Hepatocyte (in vitro differentiated cells): Measurements from ENCODE around the gene ZFR2. TPM values are rescaled to one million over a fixed set of nuclear protein-coding genes. Genes with fewer than 3 reads are reported as not detected.

Source experiments
- DNase-seq: peaks from one replicate; pipeline ENCODE4 v3.0.0-alpha.2; 2016; ENCODE audit warnings: low spot score
- H2AFZ ChIP-seq: fragments of 200-600 bp; sonication (generic); 2 replicates; pipeline ENCODE4 v1.6.0; 2016; ENCODE audit warnings: antibody characterized with exemption, mild to moderate bottlenecking
- H3K27ac ChIP-seq: fragments of 200-600 bp; sonication (generic); 2 replicates; pipeline ENCODE4 v1.5.1; 2016; ENCODE audit warnings: mild to moderate bottlenecking
- H3K27me3 ChIP-seq: fragments of 200-600 bp; sonication (generic); 2 replicates; pipeline ENCODE4 v1.6.1; 2016
- H3K36me3 ChIP-seq: fragments of 200-600 bp; sonication (generic); replicated peaks from 2 replicates; pipeline ENCODE4 v1.5.1; 2016; ENCODE audit warnings: low read depth; ENCODE audit not compliant: insufficient read depth
- H3K4me1 ChIP-seq: fragments of 200-600 bp; sonication (generic); 2 replicates; pipeline ENCODE4 v1.5.1; 2016; ENCODE audit warnings: mild to moderate bottlenecking, moderate library complexity; ENCODE audit not compliant: insufficient read depth
- H3K4me2 ChIP-seq: fragments of 200-600 bp; sonication (generic); 2 replicates; pipeline ENCODE4 v1.6.0; 2016
- H3K4me3 ChIP-seq: fragments of 200-600 bp; sonication (generic); 2 replicates; pipeline ENCODE4 v1.5.1; 2016; ENCODE audit warnings: mild to moderate bottlenecking
- H3K79me2 ChIP-seq: fragments of 200-600 bp; sonication (generic); 2 replicates; pipeline ENCODE4 v1.6.0; 2017; ENCODE audit warnings: mild to moderate bottlenecking
- H3K9me2 ChIP-seq: fragments of 200-600 bp; sonication (generic); replicated peaks from 2 replicates; pipeline ENCODE4 v1.6.0; 2017; ENCODE audit warnings: mild to moderate bottlenecking; ENCODE audit not compliant: insufficient read depth
- H3K9me3 ChIP-seq: fragments of 200-600 bp; sonication (generic); 2 replicates; pipeline ENCODE4 v1.5.1; 2016; ENCODE audit warnings: low read depth, mild to moderate bottlenecking
- H4K20me1 ChIP-seq: fragments of 200-600 bp; sonication (generic); 2 replicates; pipeline ENCODE4 v1.6.0; 2016; ENCODE audit warnings: mild to moderate bottlenecking; ENCODE audit not compliant: insufficient read depth, poor library complexity, severe bottlenecking
- EZH2 ChIP-seq: fragments of 200-600 bp; sonication (generic); IDR thresholded peaks from 2 replicates; pipeline ENCODE4 v1.6.1; 2016; ENCODE audit warnings: antibody characterized with exemption, mild to moderate bottlenecking, borderline replicate concordance
- EZH2phosphoT487 ChIP-seq: fragments of 200-600 bp; sonication (generic); IDR thresholded peaks from one replicate; pipeline ENCODE4 v1.6.1; 2018; ENCODE audit warnings: antibody characterized with exemption, mild to moderate bottlenecking, low read depth, moderate library complexity; ENCODE audit not compliant: unreplicated experiment, severe bottlenecking
- WGBS: methylation state at CpG from one replicate; pipeline ENCODE4 v1.1.6; 2016; ENCODE audit warnings: low lambda C conversion rate; ENCODE audit errors: missing lambda C conversion rate; 5-methylcytosine and 5-hydroxymethylcytosine counted together
- polyA plus RNA-seq: library from polyadenylated mRNA; unstranded; fragments of >200 nt; fragmentation: Nextera tagmentation; extraction: Ambion mirVana; gene quantifications from 2 replicates; pipeline ENCODE4 v1.2.1, GENCODE V29; 2016
- total RNA-seq: library from RNA; depleted of rRNA; stranded (reverse); fragments of >200 nt; gene quantifications from 2 replicates; pipeline ENCODE4 v1.2.3, GENCODE V29; 2014
- TF ChIP-seq, protein P1 (sequence below): fragments of 200-600 bp; sonication (generic); IDR thresholded peaks from 2 replicates; pipeline ENCODE4 v1.5.1; 2016; ENCODE audit warnings: antibody characterized with exemption, mild to moderate bottlenecking; ENCODE audit not compliant: poor library complexity

The ZFR2 gene
- total and polyA plus RNA-seq, 2 experiments from 2014 or later: 0.97 to 1.7 TPM

DNA sequence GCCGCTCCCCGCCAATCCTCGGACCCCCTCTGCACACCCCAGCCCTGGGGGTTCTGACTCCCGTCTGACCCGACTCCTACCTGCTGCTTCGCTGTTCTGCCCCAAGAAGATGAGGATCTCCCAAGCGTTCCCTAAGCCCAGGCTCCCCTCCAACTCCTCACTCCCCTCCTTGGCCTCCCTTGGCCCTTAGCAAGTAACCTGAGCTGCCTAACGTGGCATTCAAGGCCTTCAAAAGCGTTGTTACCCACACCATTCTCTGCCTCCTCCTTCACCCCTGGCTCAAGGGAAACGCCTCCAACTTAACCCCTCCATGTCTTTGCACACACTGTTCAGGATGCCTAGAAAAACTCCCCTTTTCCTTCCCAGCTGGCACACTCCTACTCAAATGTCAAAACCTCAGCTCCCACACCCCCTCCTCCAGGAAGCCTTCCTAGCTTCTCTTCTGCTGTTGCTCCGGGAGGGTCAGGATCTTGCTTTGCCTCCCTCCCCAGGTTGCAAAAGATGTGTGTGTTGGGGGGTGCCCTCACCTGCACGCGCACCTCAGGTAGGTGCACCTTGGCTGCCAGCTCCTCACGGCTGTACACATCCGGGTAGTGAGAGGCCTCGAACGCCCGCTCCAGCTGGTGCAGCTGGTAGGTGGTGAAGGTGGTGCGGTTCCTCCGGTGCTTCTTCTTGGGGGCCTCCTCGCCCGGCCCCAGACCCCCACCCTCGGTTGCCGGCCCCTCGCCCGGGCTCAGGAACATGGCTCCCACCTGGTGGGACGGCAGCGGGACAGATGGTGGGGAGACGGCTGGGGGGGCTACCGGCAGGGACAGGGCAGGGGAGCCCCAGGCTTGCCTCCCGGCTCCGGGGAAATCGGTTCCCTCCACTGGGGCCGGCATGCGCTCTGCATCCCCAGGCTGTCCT is 97.6 kb downstream of the ZFR2 start:
- H3K27me3 ChIP-seq: no peaks in the 10 kb centered on the region
- H3K9me2 ChIP-seq: no peaks in the 10 kb centered on the region
- H3K36me3 ChIP-seq: no peaks in the 10 kb centered on the region
- DNase-seq: no peak
- H3K4me3 ChIP-seq: no peak overlapping the region
- TF ChIP-seq EZH2 (no peak), EZH2phosphoT487 (no peak)
- TF ChIP-seq, protein P1, sequence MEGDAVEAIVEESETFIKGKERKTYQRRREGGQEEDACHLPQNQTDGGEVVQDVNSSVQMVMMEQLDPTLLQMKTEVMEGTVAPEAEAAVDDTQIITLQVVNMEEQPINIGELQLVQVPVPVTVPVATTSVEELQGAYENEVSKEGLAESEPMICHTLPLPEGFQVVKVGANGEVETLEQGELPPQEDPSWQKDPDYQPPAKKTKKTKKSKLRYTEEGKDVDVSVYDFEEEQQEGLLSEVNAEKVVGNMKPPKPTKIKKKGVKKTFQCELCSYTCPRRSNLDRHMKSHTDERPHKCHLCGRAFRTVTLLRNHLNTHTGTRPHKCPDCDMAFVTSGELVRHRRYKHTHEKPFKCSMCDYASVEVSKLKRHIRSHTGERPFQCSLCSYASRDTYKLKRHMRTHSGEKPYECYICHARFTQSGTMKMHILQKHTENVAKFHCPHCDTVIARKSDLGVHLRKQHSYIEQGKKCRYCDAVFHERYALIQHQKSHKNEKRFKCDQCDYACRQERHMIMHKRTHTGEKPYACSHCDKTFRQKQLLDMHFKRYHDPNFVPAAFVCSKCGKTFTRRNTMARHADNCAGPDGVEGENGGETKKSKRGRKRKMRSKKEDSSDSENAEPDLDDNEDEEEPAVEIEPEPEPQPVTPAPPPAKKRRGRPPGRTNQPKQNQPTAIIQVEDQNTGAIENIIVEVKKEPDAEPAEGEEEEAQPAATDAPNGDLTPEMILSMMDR: no peak
- no peak overlapping the region for H3K27ac ChIP-seq
- H4K20me1 ChIP-seq: no peaks in the 10 kb centered on the region
- H3K9me3 ChIP-seq: no peaks in the 10 kb centered on the region
- 80% methylated on average over 22 of the region's 35 CpGs for WGBS
- H3K4me2 ChIP-seq: no peak overlapping the region
- no peaks in the 10 kb centered on the region for H3K4me1 ChIP-seq
- H2AFZ ChIP-seq: no peak overlapping the region
- H3K79me2 ChIP-seq: no peaks in the 10 kb centered on the region

DNA sequence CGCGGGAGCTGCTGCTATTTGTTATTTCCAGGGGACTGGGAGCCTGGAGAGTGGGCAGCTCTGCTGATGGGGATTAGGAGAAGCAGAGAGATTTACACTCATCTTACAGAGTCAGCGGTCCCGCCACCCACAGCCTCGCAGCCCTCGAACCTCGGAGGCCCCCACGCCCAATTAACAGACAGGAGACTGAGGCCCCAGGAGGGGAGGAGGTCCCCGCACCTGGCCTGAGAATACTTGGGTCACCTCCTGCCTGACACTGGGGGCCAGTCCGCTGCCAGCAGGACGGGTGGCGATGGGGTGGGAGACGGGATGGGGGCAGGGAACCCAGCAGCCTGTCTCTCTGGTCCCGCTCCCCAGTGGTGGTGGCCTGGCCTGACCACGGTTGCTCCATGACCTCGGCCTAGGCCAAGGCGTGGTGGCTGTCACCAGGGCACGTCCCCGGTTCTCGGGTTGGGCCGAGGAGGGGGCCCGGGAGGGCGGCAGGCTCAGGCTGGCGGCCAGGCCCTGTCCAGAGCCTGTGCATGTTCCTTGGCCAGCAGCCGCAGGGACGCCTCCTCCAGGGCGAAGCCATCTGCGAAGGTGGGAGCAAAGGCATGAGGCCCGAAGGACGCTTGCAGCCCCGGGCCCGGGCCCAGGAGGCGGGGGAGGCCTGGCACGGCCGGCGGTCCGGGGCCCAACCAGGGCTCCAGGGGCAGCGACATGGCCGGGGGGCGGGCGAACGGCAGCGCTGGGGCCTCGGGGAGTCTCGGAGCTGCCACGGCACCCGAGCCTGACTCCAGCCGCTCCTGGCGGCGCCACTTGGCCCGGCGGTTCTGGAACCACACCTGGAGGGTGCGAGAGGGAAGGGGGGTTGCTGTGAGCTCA is 98.5 kb downstream of the ZFR2 start:
- H3K9me2 ChIP-seq: no peaks in the 10 kb centered on the region
- H3K4me2 ChIP-seq: no peak overlapping the region
- no peak for TF ChIP-seq EZH2
- TF ChIP-seq EZH2phosphoT487: no peak
- TF ChIP-seq, protein P1: no peak
- H3K27me3 ChIP-seq: no peaks in the 10 kb centered on the region
- H3K4me3 ChIP-seq: no peak overlapping the region
- no peaks in the 10 kb centered on the region for H3K4me1 ChIP-seq
- H2AFZ ChIP-seq: no peak overlapping the region
- no peak overlapping the region for H3K27ac ChIP-seq
- H4K20me1 ChIP-seq: no peaks in the 10 kb centered on the region
- no peak for DNase-seq
- no peaks in the 10 kb centered on the region for H3K36me3 ChIP-seq
- WGBS: 88% methylated on average over 27 of the region's 53 CpGs
- H3K79me2 ChIP-seq: no peaks in the 10 kb centered on the region
- no peaks in the 10 kb centered on the region for H3K9me3 ChIP-seq

DNA sequence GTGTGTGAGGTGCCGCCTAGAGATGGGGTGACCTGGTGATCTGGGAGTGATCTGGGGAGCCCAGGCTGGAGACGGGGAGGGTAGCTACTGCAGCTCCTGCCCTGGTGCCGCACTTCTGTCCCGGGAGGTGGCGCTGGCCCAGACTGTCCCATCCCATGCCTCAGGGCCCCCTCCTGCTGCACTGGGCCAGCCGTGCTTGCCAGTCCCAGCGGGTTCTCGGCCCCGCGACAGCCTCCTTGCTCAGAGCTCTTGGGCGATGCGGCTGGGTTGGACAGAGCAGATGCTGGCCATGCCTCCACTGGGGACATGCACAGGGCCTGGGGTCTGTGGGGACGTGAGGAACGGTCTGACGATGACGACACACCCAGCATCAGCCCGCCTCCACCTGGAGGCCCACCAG is 99.3 kb downstream of the ZFR2 start:
- Histone ChIP-seq H3K36me3 (no peaks in the 10 kb centered on the region), H4K20me1 (no peaks in the 10 kb centered on the region), H3K27ac (no peak overlapping the region), H3K4me1 (no peaks in the 10 kb centered on the region), H3K4me2 (no peak overlapping the region), H3K4me3 (no peak overlapping the region), H3K27me3 (no peaks in the 10 kb centered on the region), H3K79me2 (no peaks in the 10 kb centered on the region), H3K9me2 (no peaks in the 10 kb centered on the region), H3K9me3 (no peaks in the 10 kb centered on the region), H2AFZ (no peak overlapping the region)
- DNase-seq: no peak
- 95% methylated on average over 14 of the region's 17 CpGs for WGBS
- TF ChIP-seq, protein P1: no peak
- TF ChIP-seq EZH2phosphoT487: no peak
- no peak for TF ChIP-seq EZH2
